Measurements from ENCODE around the gene SHTN1. TPM values are rescaled to one million over a fixed set of nuclear protein-coding genes. Genes with fewer than 3 reads are reported as not detected.

Gene SHTN1
- total RNA-seq, 1 donor from 2014 or later: 20.2 TPM

DNA sequence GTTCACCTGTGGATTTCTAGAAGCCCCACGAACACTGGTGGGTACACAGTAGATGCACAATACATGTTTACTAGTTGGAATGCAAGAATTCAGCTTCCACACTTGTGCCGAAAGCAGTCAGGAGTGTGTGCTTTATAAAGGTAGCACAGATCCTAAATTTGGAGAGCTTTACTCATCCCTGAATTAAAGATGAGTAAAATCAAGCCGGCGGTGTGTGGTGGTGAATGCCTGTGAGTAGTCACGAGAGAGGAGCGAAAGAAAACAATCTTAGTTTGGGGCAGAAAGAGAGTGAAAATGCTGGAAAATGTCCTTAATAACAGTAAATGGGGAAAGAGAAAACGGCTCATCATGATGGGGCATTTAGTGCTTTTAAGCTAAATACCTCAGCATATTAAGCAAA is 169.3 kb downstream of the SHTN1 start:
- Mint-ChIP-seq H3K4me1 (ENCODE audit: low read depth) (no peaks in the 10 kb centered on the region), H3K36me3 (ENCODE audit: low read depth) (peaks cover 4% of the 10 kb centered on the region), H3K4me3 (ENCODE audit: unreplicated experiment) (no peak overlapping the region), H3K9me3 (ENCODE audit: low read depth) (no peaks in the 10 kb centered on the region), H3K27ac (ENCODE audit: unreplicated experiment) (no peak overlapping the region), H3K27me3 (ENCODE audit: low read depth) (no peaks in the 10 kb centered on the region)
- TF ChIP-seq, protein P1, sequence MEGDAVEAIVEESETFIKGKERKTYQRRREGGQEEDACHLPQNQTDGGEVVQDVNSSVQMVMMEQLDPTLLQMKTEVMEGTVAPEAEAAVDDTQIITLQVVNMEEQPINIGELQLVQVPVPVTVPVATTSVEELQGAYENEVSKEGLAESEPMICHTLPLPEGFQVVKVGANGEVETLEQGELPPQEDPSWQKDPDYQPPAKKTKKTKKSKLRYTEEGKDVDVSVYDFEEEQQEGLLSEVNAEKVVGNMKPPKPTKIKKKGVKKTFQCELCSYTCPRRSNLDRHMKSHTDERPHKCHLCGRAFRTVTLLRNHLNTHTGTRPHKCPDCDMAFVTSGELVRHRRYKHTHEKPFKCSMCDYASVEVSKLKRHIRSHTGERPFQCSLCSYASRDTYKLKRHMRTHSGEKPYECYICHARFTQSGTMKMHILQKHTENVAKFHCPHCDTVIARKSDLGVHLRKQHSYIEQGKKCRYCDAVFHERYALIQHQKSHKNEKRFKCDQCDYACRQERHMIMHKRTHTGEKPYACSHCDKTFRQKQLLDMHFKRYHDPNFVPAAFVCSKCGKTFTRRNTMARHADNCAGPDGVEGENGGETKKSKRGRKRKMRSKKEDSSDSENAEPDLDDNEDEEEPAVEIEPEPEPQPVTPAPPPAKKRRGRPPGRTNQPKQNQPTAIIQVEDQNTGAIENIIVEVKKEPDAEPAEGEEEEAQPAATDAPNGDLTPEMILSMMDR (IDR thresholded peaks at IDR 0.05): no peak
- no peak for DNase-seq (ENCODE audit: low spot score)

DNA sequence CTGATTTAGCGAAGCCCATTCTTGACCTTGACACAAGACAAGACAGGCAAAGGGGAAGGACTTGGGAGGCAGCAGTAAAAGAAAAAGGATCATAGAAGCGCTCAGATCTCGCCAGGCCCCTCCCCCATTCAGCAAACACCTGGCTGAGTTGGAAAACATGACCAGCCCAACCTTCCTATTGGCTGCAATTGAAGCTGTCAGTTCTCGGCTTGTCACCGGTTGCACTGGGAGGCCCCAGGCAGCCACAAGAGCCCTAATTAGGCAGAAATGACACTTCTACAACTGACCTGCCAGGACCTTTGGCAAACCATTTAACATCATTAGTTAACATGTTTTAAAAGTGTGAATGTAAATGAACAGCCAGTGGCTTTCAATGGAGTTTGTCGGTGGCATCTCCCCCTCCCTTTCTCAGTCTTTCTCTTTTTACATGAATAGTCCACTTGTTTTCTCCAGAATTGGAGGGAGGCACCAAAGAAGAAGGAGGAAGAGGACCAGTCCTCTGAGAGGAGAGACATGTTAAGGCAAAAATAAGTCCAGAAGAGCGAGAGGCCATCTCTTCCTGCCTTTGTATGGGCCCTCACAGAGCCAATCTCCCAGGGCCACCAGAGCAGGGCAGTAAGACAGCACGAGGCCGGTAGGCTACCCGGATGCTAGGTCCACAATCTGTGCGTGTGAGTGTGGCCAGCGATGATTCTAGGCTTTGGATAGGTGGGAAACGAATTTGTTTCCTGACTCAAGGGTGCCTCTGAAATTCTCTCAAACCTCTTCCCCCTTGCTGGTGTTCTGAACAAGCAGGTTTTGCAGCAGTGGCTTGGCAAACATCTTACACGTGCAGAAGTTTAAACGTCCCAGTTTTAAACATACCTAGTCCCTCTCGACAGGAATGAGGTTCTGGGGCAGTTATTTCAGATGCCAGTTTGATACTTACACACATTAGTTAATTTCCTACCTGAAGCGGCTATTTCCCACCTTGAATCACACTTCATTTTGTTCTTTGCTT is 170.7 kb downstream of the SHTN1 start:
- no peaks in the 10 kb centered on the region for H3K27me3 Mint-ChIP-seq (ENCODE audit: low read depth)
- H3K27ac Mint-ChIP-seq (ENCODE audit: unreplicated experiment): peak overlapping the region; percentile 65
- peaks cover 4% of the 10 kb centered on the region for H3K36me3 Mint-ChIP-seq (ENCODE audit: low read depth)
- H3K4me3 Mint-ChIP-seq (ENCODE audit: unreplicated experiment): no peak overlapping the region
- TF ChIP-seq, protein P1 (IDR thresholded peaks at IDR 0.05): no peak
- no peak for DNase-seq (ENCODE audit: low spot score)
- H3K4me1 Mint-ChIP-seq (ENCODE audit: low read depth): no peaks in the 10 kb centered on the region
- H3K9me3 Mint-ChIP-seq (ENCODE audit: low read depth): no peaks in the 10 kb centered on the region

GRCh38 chr10:116831790-116832189 is 173.2 kb downstream of the SHTN1 start:
- Mint-ChIP-seq H3K4me1 (ENCODE audit: low read depth) (peaks cover 1% of the 10 kb centered on the region), H3K27me3 (ENCODE audit: low read depth) (no peaks in the 10 kb centered on the region), H3K36me3 (ENCODE audit: low read depth) (peaks cover 4% of the 10 kb centered on the region), H3K27ac (ENCODE audit: unreplicated experiment) (no peak overlapping the region), H3K9me3 (ENCODE audit: low read depth) (no peaks in the 10 kb centered on the region), H3K4me3 (ENCODE audit: unreplicated experiment) (no peak overlapping the region)
- DNase-seq (ENCODE audit: low spot score): no peak
- TF ChIP-seq, protein P1 (IDR thresholded peaks at IDR 0.05): no peak

Other genes starting within 250 kb of the SHTN1 start
- 0.45 to 3.2 TPM (median 0.90 TPM) in 3 replicates for gene ENO4, start 155.7 kb downstream of the SHTN1 start, total RNA-seq
- 5.2 TPM in 1 of 3 replicates, not detected in the others for gene VAX1, start 133.1 kb upstream of the SHTN1 start, total RNA-seq
- gene KCNK18, start 192.3 kb upstream of the SHTN1 start, total RNA-seq: not detected in 3 replicates
- gene SLC18A2, start 235.9 kb upstream of the SHTN1 start, total RNA-seq: not detected in 3 replicates

All from chondrocyte (in vitro differentiated cells).